NCI-H146 treated with DMSO at 0.1 percent for 48 hours (cell line): ENCODE results near the gene GPR84.
"Not testable (repeated sequence)": the region's sequence is repeated elsewhere in the genome, so short reads cannot be mapped to it uniquely, and the experiment has no call there.

Experiments
- DNase-seq: peaks from one replicate; lab custom pipeline; 2025; ENCODE audit not compliant: unreplicated experiment; lab: John Stamatoyannopoulos, UW

Gene GPR84

GRCh38 chr12:54328595-54329337 is 35.5 kb downstream of the GPR84 start:
- DNase-seq, result no peak

GRCh38 chr12:54325442-54326109 is 38.7 kb downstream of the GPR84 start:
- not testable (repeated sequence) for DNase-seq

- peak; percentile 100 for DNase-seq
These were observed 39.5 kb downstream of the GPR84 start, which contains the start of gene COPZ1 for GRCh38 chr12:54324617-54325441. COPZ1 (plus strand) TSS chr12:54325131; CDS start chr12:54325164, 33 bp downstream.

- DNase-seq, result no peak
These were observed 42.9 kb downstream of the GPR84 start for GRCh38 chr12:54321363-54321762.
